HEK293 (cell line): ENCODE data around the gene SLC1A1.

Experiments
- KLF10 ChIP-seq: fragments of 450-650 bp; IDR thresholded peaks from 2 replicates; pipeline ENCODE4 v1.5.1; 2018; ENCODE audit warnings: missing biosample characterization, mild to moderate bottlenecking, missing genetic modification characterization
- PRDM1 ChIP-seq: fragments of 450-650 bp; formaldehyde crosslinking; IDR thresholded peaks from 2 replicates; pipeline ENCODE4; 2016; ENCODE audit warnings: missing biosample characterization, missing genetic modification characterization
- TRIM28 ChIP-seq: IDR thresholded peaks from 2 replicates; pipeline ENCODE4 v1.6.1; 2011; ENCODE audit warnings: low read length, control low read depth, borderline replicate concordance
- ZNF146 ChIP-seq: fragments of 450-650 bp; formaldehyde crosslinking; IDR thresholded peaks from 2 replicates; pipeline ENCODE4 v1.5.1; 2016; ENCODE audit warnings: missing biosample characterization, missing genetic modification characterization
- ZNF274 ChIP-seq, 2 experiments: fragments of 200-500 bp in 1 of 2; fragments of 450-650 bp in 1 of 2; sonication (Bioruptor generic) in 1 of 2; formaldehyde crosslinking in 1 of 2; IDR thresholded peaks; 2 replicates each; pipeline versions ENCODE4 v1.5.1 to v1.6.1; 2014 to 2016; ENCODE audit warnings: borderline replicate concordance in 1 of 2, inconsistent platforms in 1 of 2, low read length in 1 of 2, missing biosample characterization in 1 of 2, missing genetic modification characterization in 1 of 2
- ZNF335 ChIP-seq: fragments of 450-650 bp; formaldehyde crosslinking; conservative IDR thresholded peaks from 2 replicates; pipeline ENCODE4 v1.5.1; 2016; ENCODE audit warnings: missing biosample characterization, missing genetic modification characterization
- ZNF416 ChIP-seq: fragments of 450-650 bp; formaldehyde crosslinking; IDR thresholded peaks from 2 replicates; pipeline ENCODE4 v1.5.1; 2016; ENCODE audit warnings: missing biosample characterization, missing genetic modification characterization
- ZNF530 ChIP-seq: fragments of 450-650 bp; formaldehyde crosslinking; IDR thresholded peaks from 2 replicates; pipeline ENCODE4 v1.5.1; 2016; ENCODE audit warnings: low read depth, missing biosample characterization, missing genetic modification characterization
- TF ChIP-seq, protein P1 (sequence below): fragments of 450-650 bp; formaldehyde crosslinking; IDR thresholded peaks from 2 replicates; pipeline ENCODE4 v1.5.1; 2016; ENCODE audit warnings: missing biosample characterization, missing genetic modification characterization
- TF ChIP-seq, protein P2 (sequence below): fragments of 450-650 bp; formaldehyde crosslinking; IDR thresholded peaks from 2 replicates; pipeline ENCODE4 v1.5.1; 2016; ENCODE audit warnings: missing biosample characterization, missing genetic modification characterization
- TF ChIP-seq, protein P3 (sequence below): fragments of 450-650 bp; formaldehyde crosslinking; IDR thresholded peaks from 2 replicates; pipeline ENCODE4 v1.5.1; 2016; ENCODE audit warnings: missing biosample characterization, missing genetic modification characterization
- TF ChIP-seq, protein P4 (sequence below): fragments of 450-650 bp; IDR thresholded peaks from 2 replicates; pipeline ENCODE4 v1.5.1; 2018; ENCODE audit warnings: missing biosample characterization, mild to moderate bottlenecking, missing genetic modification characterization
- TF ChIP-seq, protein P5 (sequence below): fragments of 450-650 bp; formaldehyde crosslinking; IDR thresholded peaks from 2 replicates; pipeline ENCODE4 v1.5.1; 2016; ENCODE audit warnings: missing biosample characterization, missing genetic modification characterization
- TF ChIP-seq, protein P6 (sequence below): fragments of 450-650 bp; formaldehyde crosslinking; IDR thresholded peaks from 2 replicates; pipeline ENCODE4 v1.5.1; 2016; ENCODE audit warnings: missing biosample characterization, missing genetic modification characterization

DNA sequence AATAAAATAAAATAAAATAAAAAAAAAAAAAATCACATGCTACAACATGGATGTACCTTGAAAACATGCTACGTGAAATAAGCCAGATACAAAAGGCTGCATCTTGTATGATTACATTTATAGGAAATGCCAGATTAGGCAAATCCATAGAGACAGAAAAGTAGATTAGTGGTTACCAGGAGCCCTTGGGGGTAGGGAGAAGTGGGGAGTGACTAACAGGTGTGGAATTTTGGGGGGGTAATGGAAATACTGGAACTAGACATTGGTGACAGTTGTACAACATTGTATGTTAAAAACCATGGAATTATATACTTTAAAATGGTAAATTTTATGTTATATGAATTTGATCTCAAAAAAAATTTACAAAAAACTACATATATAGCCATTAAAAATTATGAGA, 47.3 kb downstream of the SLC1A1 start:
- TF ChIP-seq, protein P1, sequence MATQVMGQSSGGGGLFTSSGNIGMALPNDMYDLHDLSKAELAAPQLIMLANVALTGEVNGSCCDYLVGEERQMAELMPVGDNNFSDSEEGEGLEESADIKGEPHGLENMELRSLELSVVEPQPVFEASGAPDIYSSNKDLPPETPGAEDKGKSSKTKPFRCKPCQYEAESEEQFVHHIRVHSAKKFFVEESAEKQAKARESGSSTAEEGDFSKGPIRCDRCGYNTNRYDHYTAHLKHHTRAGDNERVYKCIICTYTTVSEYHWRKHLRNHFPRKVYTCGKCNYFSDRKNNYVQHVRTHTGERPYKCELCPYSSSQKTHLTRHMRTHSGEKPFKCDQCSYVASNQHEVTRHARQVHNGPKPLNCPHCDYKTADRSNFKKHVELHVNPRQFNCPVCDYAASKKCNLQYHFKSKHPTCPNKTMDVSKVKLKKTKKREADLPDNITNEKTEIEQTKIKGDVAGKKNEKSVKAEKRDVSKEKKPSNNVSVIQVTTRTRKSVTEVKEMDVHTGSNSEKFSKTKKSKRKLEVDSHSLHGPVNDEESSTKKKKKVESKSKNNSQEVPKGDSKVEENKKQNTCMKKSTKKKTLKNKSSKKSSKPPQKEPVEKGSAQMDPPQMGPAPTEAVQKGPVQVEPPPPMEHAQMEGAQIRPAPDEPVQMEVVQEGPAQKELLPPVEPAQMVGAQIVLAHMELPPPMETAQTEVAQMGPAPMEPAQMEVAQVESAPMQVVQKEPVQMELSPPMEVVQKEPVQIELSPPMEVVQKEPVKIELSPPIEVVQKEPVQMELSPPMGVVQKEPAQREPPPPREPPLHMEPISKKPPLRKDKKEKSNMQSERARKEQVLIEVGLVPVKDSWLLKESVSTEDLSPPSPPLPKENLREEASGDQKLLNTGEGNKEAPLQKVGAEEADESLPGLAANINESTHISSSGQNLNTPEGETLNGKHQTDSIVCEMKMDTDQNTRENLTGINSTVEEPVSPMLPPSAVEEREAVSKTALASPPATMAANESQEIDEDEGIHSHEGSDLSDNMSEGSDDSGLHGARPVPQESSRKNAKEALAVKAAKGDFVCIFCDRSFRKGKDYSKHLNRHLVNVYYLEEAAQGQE (tag by site-specific recombination) = no peak
- TF ChIP-seq, protein P2, sequence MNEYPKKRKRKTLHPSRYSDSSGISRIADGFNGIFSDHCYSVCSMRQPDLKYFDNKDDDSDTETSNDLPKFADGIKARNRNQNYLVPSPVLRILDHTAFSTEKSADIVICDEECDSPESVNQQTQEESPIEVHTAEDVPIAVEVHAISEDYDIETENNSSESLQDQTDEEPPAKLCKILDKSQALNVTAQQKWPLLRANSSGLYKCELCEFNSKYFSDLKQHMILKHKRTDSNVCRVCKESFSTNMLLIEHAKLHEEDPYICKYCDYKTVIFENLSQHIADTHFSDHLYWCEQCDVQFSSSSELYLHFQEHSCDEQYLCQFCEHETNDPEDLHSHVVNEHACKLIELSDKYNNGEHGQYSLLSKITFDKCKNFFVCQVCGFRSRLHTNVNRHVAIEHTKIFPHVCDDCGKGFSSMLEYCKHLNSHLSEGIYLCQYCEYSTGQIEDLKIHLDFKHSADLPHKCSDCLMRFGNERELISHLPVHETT (tag by site-specific recombination) = no peak
- TF ChIP-seq ZNF335 (no peak), KLF10 (tag by site-specific recombination) (no peak), ZNF146 (tag by site-specific recombination) (no peak), ZNF416 (tag by site-specific recombination) (no peak), ZNF274 (IDR thresholded peaks at IDR 0.05; ENCODE audit: low read length) (no peak), ZNF274 (tag by site-specific recombination; IDR thresholded peaks at IDR 0.05; ENCODE audit: borderline replicate concordance) (no peak), PRDM1 (no peak), ZNF530 (no peak), TRIM28 (no peak)
- TF ChIP-seq, protein P3, sequence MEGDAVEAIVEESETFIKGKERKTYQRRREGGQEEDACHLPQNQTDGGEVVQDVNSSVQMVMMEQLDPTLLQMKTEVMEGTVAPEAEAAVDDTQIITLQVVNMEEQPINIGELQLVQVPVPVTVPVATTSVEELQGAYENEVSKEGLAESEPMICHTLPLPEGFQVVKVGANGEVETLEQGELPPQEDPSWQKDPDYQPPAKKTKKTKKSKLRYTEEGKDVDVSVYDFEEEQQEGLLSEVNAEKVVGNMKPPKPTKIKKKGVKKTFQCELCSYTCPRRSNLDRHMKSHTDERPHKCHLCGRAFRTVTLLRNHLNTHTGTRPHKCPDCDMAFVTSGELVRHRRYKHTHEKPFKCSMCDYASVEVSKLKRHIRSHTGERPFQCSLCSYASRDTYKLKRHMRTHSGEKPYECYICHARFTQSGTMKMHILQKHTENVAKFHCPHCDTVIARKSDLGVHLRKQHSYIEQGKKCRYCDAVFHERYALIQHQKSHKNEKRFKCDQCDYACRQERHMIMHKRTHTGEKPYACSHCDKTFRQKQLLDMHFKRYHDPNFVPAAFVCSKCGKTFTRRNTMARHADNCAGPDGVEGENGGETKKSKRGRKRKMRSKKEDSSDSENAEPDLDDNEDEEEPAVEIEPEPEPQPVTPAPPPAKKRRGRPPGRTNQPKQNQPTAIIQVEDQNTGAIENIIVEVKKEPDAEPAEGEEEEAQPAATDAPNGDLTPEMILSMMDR (tag by site-specific recombination) = no peak
- TF ChIP-seq, protein P4, sequence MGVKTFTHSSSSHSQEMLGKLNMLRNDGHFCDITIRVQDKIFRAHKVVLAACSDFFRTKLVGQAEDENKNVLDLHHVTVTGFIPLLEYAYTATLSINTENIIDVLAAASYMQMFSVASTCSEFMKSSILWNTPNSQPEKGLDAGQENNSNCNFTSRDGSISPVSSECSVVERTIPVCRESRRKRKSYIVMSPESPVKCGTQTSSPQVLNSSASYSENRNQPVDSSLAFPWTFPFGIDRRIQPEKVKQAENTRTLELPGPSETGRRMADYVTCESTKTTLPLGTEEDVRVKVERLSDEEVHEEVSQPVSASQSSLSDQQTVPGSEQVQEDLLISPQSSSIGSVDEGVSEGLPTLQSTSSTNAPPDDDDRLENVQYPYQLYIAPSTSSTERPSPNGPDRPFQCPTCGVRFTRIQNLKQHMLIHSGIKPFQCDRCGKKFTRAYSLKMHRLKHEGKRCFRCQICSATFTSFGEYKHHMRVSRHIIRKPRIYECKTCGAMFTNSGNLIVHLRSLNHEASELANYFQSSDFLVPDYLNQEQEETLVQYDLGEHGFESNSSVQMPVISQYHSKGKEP (tag by site-specific recombination) = no peak
- TF ChIP-seq, protein P5, sequence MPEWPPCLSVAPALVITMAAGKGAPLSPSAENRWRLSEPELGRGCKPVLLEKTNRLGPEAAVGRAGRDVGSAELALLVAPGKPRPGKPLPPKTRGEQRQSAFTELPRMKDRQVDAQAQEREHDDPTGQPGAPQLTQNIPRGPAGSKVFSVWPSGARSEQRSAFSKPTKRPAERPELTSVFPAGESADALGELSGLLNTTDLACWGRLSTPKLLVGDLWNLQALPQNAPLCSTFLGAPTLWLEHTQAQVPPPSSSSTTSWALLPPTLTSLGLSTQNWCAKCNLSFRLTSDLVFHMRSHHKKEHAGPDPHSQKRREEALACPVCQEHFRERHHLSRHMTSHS (tag by site-specific recombination) = no peak
- TF ChIP-seq, protein P6, sequence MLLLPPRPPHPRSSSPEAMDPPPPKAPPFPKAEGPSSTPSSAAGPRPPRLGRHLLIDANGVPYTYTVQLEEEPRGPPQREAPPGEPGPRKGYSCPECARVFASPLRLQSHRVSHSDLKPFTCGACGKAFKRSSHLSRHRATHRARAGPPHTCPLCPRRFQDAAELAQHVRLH (tag by site-specific recombination) = no peak
